B cell (primary cell): ENCODE measurements around the gene IGHMBP2. TPM values are rescaled to one million over a fixed set of nuclear protein-coding genes. Genes with fewer than 3 reads are reported as not detected.

Experiments used
- ATAC-seq: fragments of 200-7000 bp; cut with Tn5 transposase; one replicate; pipeline ENCODE4 v1.10.0; 2021; ENCODE audit warnings: low read depth, mild to moderate bottlenecking, moderate number of reproducible peaks, moderate library complexity
- CTCF ChIA-PET: fragments of 350-600 bp; sonication (Branson Sonifier 250); formaldehyde crosslinking; loops from one replicate; lab custom pipeline; 2021; ENCODE audit warnings: antibody characterized with exemption, inconsistent platforms; lab: Charles Lee
- POLR2A ChIA-PET: fragments of 350-600 bp; sonication (Branson Sonifier 250); formaldehyde crosslinking; loops from one replicate; lab custom pipeline; 2021; ENCODE audit warnings: antibody characterized with exemption; lab: Charles Lee
- DNase-seq: peaks from one replicate; pipeline ENCODE4 v3.0.0; 2013
- H2AFZ ChIP-seq: 2 replicates; pipeline ENCODE4 v1.6.1; 2012; ENCODE audit warnings: mild to moderate bottlenecking, low read depth, low read length; ENCODE audit not compliant: insufficient read depth, poor library complexity, severe bottlenecking
- H3K27ac ChIP-seq, 2 donors: 1 replicate in 1 of 2; 2 replicates in 1 of 2; pipeline ENCODE4 v1.5.1; 2012 to 2013; ENCODE audit warnings: low read length in 2 of 2, mild to moderate bottlenecking in 2 of 2, moderate library complexity in 1 of 2
- H3K27me3 ChIP-seq, 4 experiments: fragments of 200-600 bp in 1 of 4; sonication (generic) in 1 of 4; replicated peaks in 1 of 4; 1 replicate in 2 of 4; 2 replicates in 2 of 4; pipeline versions ENCODE4 v1.6.1 to v1.7.0; 2013 to 2016; ENCODE audit warnings: low read length in 3 of 4, mild to moderate bottlenecking in 2 of 4, mixed read lengths in 1 of 4, moderate library complexity in 1 of 4; ENCODE audit not compliant: insufficient read depth in 4 of 4, control insufficient read depth in 3 of 4; ENCODE audit errors: control extremely low read depth in 1 of 4
- H3K36me3 ChIP-seq, 2 experiments: replicated peaks in 1 of 2; 1 replicate in 1 of 2; 2 replicates in 1 of 2; pipeline versions ENCODE4 v1.6.1 to v1.7.1; 2013; ENCODE audit warnings: low read length in 1 of 2; ENCODE audit not compliant: insufficient read depth in 2 of 2, control insufficient read depth in 1 of 2; ENCODE audit errors: control extremely low read depth in 1 of 2, extremely low read depth in 1 of 2
- H3K4me1 ChIP-seq, 2 donors: fragments of 200-600 bp in 1 of 2; sonication (generic) in 1 of 2; 1 replicate in 1 of 2; 2 replicates in 1 of 2; pipeline versions ENCODE4 v1.5.1 to v1.6.1; 2013 to 2017; ENCODE audit warnings: low read length in 2 of 2; ENCODE audit not compliant: control insufficient read depth in 2 of 2, insufficient read depth in 2 of 2
- H3K4me2 ChIP-seq: replicated peaks from 2 replicates; pipeline ENCODE3; 2012; ENCODE audit warnings: mild to moderate bottlenecking, low read depth, low read length; ENCODE audit not compliant: poor library complexity, severe bottlenecking
- H3K4me3 ChIP-seq, 5 experiments: fragments of 200-600 bp in 1 of 5; sonication (generic) in 1 of 5; 1 replicate in 3 of 5; 2 replicates in 2 of 5; pipeline versions ENCODE4 v1.5.1 to v1.7.0; 2011 to 2016; ENCODE audit warnings: low read length in 4 of 5, mild to moderate bottlenecking in 4 of 5, low read depth in 2 of 5, control low read depth in 1 of 5, moderate library complexity in 1 of 5; ENCODE audit not compliant: insufficient read depth in 1 of 5; ENCODE audit errors: control extremely low read depth in 1 of 5, extremely low read depth in 1 of 5
- H3K79me2 ChIP-seq: fragments of 200-600 bp; sonication (generic); one replicate; pipeline ENCODE4 v1.6.0; 2016; ENCODE audit warnings: low read length; ENCODE audit not compliant: control insufficient read depth, insufficient read depth
- H3K9ac ChIP-seq: fragments of 200-600 bp; sonication (generic); 2 replicates; pipeline ENCODE4 v1.6.1; 2017; ENCODE audit warnings: mild to moderate bottlenecking, low read length, moderate library complexity
- H3K9me3 ChIP-seq, 3 donors: one replicate each; pipeline versions ENCODE4 v1.6.1 to v1.7.1; 2013; ENCODE audit warnings: low read length in 2 of 3; ENCODE audit not compliant: control insufficient read depth in 2 of 3, insufficient read depth in 1 of 3; ENCODE audit errors: control extremely low read depth in 1 of 3
- H4K20me1 ChIP-seq: 2 replicates; pipeline ENCODE4 v1.6.0; 2012; ENCODE audit warnings: mild to moderate bottlenecking, low read length; ENCODE audit not compliant: insufficient read depth, control insufficient read depth, poor library complexity, severe bottlenecking
- H3K27ac Mint-ChIP-seq: one replicate; pipeline ENCODE4 v1.8.0; 2021; ENCODE audit warnings: mixed read lengths
- H3K27me3 Mint-ChIP-seq: one replicate; pipeline ENCODE4 v1.8.0; 2021; ENCODE audit warnings: mixed read lengths
- H3K4me1 Mint-ChIP-seq: one replicate; pipeline ENCODE4 v1.8.0; 2021; ENCODE audit warnings: mixed read lengths
- H3K4me3 Mint-ChIP-seq: one replicate; pipeline ENCODE4 v1.8.0; 2021; ENCODE audit warnings: mixed read lengths
- H3K9me3 Mint-ChIP-seq: one replicate; pipeline ENCODE4 v1.8.0; 2022; ENCODE audit warnings: mixed read lengths; ENCODE audit not compliant: insufficient read depth
- EZH2 ChIP-seq: IDR thresholded peaks from 2 replicates; pipeline ENCODE4 v1.6.1; 2012; ENCODE audit warnings: borderline replicate concordance, low read depth, mild to moderate bottlenecking, moderate library complexity, low read length; ENCODE audit not compliant: insufficient read depth, poor library complexity, severe bottlenecking
- WGBS: methylation state at CpG from one replicate; pipeline ENCODE4 v1.1.5; 2013; ENCODE audit warnings: missing lambda C conversion rate; ENCODE audit not compliant: insufficient coverage; 5-methylcytosine and 5-hydroxymethylcytosine counted together
- intact Hi-C: fragments of 100-400 bp; cut with micrococcal nuclease; formaldehyde crosslinking; loops from one replicate; pipeline ENCODE4 v1.10.0; 2022
- polyA plus RNA-seq: library from polyadenylated mRNA; depleted of rRNA; stranded (reverse); fragments of >200 nt; gene quantifications from 2 replicates; pipeline ENCODE4 v1.2.3, GENCODE V29; 2012
- total RNA-seq, 2 donors: library from RNA; stranded (reverse); fragments of 120-200 nt in 1 of 2; gene quantifications; 1 replicate in 1 of 2; 2 replicates in 1 of 2; pipeline versions ENCODE4 v1.2.3 to v1.2.4, GENCODE V29; 2013 to 2022
- TF ChIP-seq, protein P1 (sequence below): fragments of 200-600 bp; IDR thresholded peaks from one replicate; pipeline ENCODE4 v1.8.0; 2022; ENCODE audit warnings: antibody characterized with exemption, mild to moderate bottlenecking

Gene IGHMBP2
- total and polyA plus RNA-seq, 2 donors (not counting 1 experiment from before 2014, with no cell fraction given), result 41.4 to 42.9 TPM

DNA sequence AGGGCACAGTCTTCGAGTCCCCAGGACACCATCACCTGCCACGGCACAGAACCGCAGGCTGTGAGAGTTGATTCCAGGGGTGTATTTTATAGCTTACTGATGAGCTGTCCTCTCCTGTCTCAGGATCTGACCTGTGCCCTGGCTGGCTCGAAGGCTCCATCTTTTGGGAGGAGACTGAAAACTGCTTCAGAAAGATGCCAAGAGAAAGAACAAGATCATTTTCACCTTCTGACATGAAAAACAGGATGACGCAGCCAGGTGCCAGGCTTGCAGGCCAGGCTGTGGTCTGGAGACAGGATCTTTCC is 74.9 kb downstream of the IGHMBP2 start:
- CTCF ChIA-PET, result no interaction called here
- no peak for TF ChIP-seq EZH2
- TF ChIP-seq, protein P1, sequence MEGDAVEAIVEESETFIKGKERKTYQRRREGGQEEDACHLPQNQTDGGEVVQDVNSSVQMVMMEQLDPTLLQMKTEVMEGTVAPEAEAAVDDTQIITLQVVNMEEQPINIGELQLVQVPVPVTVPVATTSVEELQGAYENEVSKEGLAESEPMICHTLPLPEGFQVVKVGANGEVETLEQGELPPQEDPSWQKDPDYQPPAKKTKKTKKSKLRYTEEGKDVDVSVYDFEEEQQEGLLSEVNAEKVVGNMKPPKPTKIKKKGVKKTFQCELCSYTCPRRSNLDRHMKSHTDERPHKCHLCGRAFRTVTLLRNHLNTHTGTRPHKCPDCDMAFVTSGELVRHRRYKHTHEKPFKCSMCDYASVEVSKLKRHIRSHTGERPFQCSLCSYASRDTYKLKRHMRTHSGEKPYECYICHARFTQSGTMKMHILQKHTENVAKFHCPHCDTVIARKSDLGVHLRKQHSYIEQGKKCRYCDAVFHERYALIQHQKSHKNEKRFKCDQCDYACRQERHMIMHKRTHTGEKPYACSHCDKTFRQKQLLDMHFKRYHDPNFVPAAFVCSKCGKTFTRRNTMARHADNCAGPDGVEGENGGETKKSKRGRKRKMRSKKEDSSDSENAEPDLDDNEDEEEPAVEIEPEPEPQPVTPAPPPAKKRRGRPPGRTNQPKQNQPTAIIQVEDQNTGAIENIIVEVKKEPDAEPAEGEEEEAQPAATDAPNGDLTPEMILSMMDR, result no peak
- no peaks in the 10 kb centered on the region for H3K4me1 Mint-ChIP-seq
- H3K9me3 Mint-ChIP-seq, result peaks cover 2% of the 10 kb centered on the region
- no peaks in the 10 kb centered on the region for H3K36me3 ChIP-seq
- H3K27me3 ChIP-seq, result peaks cover 0 to 3% (median 0%) of the 10 kb centered on the region in 4 experiments
- POLR2A ChIA-PET, result no interaction called here
- H3K4me2 ChIP-seq, result no peak overlapping the region
- no peak overlapping the region for H3K27ac ChIP-seq
- WGBS, result 36% methylated on average over 2 of the region's 5 CpGs
- peaks cover 23% of the 10 kb centered on the region for H3K27me3 Mint-ChIP-seq
- no peak overlapping the region for H2AFZ ChIP-seq
- H3K4me3 ChIP-seq, result no peak overlapping the region
- no peaks in the 10 kb centered on the region for H4K20me1 ChIP-seq
- ATAC-seq (no peak), DNase-seq (no peak)
- intact Hi-C loops, result no loop called here
- H3K27ac Mint-ChIP-seq, result no peak overlapping the region
- no peaks in the 10 kb centered on the region for H3K79me2 ChIP-seq
- no peak overlapping the region for H3K9ac ChIP-seq
- no peaks in the 10 kb centered on the region for H3K4me1 ChIP-seq
- H3K9me3 ChIP-seq, result peaks cover 3 to 8% (median 3%) of the 10 kb centered on the region in 3 donors
- H3K4me3 Mint-ChIP-seq, result no peak overlapping the region

- Mint-ChIP-seq H3K27me3 (peaks cover 23% of the 10 kb centered on the region), H3K27ac (no peak overlapping the region), H3K4me1 (no peaks in the 10 kb centered on the region), H3K9me3 (peaks cover 2% of the 10 kb centered on the region), H3K4me3 (no peak overlapping the region)
- Histone ChIP-seq H3K27ac (no peak overlapping the region), H3K9ac (no peak overlapping the region), H4K20me1 (no peaks in the 10 kb centered on the region), H2AFZ (no peak overlapping the region), H3K4me2 (no peak overlapping the region), H3K79me2 (no peaks in the 10 kb centered on the region), H3K27me3 (peaks cover 0 to 3% (median 0%) of the 10 kb centered on the region in 4 experiments), H3K36me3 (no peaks in the 10 kb centered on the region), H3K4me1 (no peaks in the 10 kb centered on the region), H3K9me3 (peaks cover 3 to 8% (median 3%) of the 10 kb centered on the region in 3 donors), H3K4me3 (no peak overlapping the region)
- 65% methylated on average over 14 of the region's 15 CpGs for WGBS
- ChIA-PET CTCF (no interaction called here), POLR2A (no interaction called here)
- DNase-seq (no peak), ATAC-seq (no peak)
- TF ChIP-seq EZH2, result no peak
- TF ChIP-seq, protein P1, result no peak
- intact Hi-C loops, result no loop called here
Observed at GRCh38 chr11:68978931-68979594, 75.4 kb downstream of the IGHMBP2 start.
